Cardiac muscle cell (in vitro differentiated cells and primary cell): Measurements from ENCODE around the gene ABLIM1. TPM values are rescaled to one million over a fixed set of nuclear protein-coding genes. Genes with fewer than 3 reads are reported as not detected.

Experiments
- DNase-seq, 2 donors: peaks; one replicate each; pipeline versions ENCODE4 v3.0.0 to v3.0.0-alpha.2; 2010 to 2017; ENCODE audit warnings: low read depth in 1 of 2, low spot score in 1 of 2
- H3K27ac ChIP-seq: fragments of 200-600 bp; sonication (generic); 2 replicates; pipeline ENCODE4 v1.5.1; 2016
- H3K27me3 ChIP-seq: fragments of 200-600 bp; sonication (generic); 2 replicates; pipeline ENCODE4 v1.6.0; 2016; ENCODE audit warnings: control low read depth
- H3K36me3 ChIP-seq: fragments of 200-600 bp; sonication (generic); 2 replicates; pipeline ENCODE4 v1.5.1; 2016; ENCODE audit warnings: control low read depth
- H3K4me1 ChIP-seq: fragments of 200-600 bp; sonication (generic); 2 replicates; pipeline ENCODE4 v1.8.1; 2017; ENCODE audit warnings: low read depth, mild to moderate bottlenecking, mixed run types
- H3K4me3 ChIP-seq: fragments of 200-600 bp; sonication (generic); 2 replicates; pipeline ENCODE4 v1.5.1; 2016; ENCODE audit warnings: mild to moderate bottlenecking
- H3K9me3 ChIP-seq: fragments of 200-600 bp; sonication (generic); 2 replicates; pipeline ENCODE4 v1.5.1; 2017; ENCODE audit warnings: low read depth, mild to moderate bottlenecking, control low read depth
- polyA plus RNA-seq: library from polyadenylated mRNA; unstranded; fragments of >200 nt; fragmentation: Nextera tagmentation; extraction: Ambion mirVana; gene quantifications from 2 replicates; pipeline ENCODE4 v1.2.1, GENCODE V29; 2016
- total RNA-seq: library from RNA; depleted of rRNA; stranded (reverse); fragments of >200 nt; gene quantifications from 2 replicates; pipeline ENCODE4 v1.2.3, GENCODE V29; 2016
- TF ChIP-seq, protein P1 (sequence below): IDR thresholded peaks from 2 replicates; pipeline ENCODE4 v1.5.1; 2012; ENCODE audit warnings: low read depth, mild to moderate bottlenecking, low read length

ABLIM1 gene
- total and polyA plus RNA-seq, 2 experiments from 2014 or later, result 105 to 148 TPM

DNA sequence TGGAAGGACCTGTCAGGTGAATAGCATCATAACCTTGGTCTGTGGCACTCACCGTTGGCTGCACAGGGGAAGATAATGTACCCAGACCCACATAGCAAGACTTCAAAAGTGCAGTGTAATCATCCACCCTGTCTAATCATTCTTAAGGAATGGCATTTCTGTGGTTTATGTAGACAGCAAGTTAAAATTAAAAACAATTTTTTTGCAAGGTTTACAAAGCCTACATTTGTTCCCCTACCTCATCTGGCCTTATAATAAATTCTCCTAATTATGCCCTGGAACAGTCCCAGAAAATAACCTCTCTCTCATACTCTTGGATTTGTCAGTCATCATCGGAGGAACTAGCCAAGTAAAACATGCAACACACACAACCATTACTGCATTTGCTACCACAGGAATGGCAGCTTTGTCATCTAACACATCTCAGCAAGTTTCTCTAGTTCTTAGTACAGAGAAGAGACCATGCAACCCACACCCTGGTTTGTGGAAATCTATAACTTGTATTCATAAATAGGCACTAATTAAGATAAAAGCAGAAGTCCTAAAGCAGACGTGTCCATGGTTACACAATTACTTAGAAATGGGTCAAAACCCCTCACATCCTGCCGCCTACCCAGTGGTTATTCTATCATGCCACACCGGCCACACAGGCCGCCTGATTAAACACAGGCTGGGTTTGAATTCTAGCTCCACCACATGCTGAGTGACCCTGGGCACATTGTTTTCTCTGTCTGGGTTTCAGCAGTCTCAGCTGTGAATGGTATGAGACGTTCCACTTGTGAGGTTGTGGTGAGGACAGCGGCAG lies 19.1 kb downstream of the ABLIM1 start:
- Histone ChIP-seq H3K4me1 (peaks cover 37% of the 10 kb centered on the region), H3K27ac (peak overlapping the region; percentile 4), H3K4me3 (no peak overlapping the region)

DNA sequence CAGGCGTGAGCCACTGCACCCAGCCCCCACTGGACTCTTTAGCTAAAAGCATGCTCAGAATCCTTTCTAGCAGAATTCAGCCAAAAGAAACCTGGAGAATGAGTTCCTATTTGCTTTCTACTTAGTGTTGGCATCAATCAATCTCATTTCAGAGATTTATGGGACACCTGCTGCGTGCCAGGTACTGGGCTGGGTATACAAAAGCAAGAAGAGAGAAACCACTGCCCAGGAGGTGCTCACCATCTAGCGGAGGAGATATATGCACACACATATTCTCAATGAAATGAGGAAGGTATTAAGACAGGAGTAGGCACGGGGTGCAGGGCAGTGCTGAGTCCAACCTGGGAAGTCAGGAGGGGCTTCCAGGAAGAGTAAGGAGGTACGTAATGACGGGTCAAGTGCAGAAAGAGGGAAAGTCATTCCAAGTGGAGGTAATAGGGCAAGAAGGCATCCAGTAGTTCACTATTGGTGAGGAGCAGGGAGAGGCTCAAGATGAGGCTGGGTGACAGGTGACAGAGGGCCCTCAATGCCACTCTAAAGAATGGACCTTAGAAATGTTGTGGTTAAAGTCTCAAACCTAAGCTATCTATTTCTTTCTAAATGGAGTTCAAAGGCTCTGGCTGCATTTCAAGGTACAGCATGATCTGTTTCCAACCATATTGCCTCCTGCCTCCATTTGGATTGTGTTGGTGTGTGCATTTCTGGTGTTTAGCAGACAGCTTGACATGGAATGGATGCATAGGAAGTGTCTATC lies 22.1 kb downstream of the ABLIM1 start:
- no peaks in the 10 kb centered on the region for H3K9me3 ChIP-seq
- peaks cover 60% of the 10 kb centered on the region for H3K4me1 ChIP-seq
- H3K27ac ChIP-seq, result peak overlapping the region; percentile 97
- no peak overlapping the region for H3K4me3 ChIP-seq
- TF ChIP-seq, protein P1, sequence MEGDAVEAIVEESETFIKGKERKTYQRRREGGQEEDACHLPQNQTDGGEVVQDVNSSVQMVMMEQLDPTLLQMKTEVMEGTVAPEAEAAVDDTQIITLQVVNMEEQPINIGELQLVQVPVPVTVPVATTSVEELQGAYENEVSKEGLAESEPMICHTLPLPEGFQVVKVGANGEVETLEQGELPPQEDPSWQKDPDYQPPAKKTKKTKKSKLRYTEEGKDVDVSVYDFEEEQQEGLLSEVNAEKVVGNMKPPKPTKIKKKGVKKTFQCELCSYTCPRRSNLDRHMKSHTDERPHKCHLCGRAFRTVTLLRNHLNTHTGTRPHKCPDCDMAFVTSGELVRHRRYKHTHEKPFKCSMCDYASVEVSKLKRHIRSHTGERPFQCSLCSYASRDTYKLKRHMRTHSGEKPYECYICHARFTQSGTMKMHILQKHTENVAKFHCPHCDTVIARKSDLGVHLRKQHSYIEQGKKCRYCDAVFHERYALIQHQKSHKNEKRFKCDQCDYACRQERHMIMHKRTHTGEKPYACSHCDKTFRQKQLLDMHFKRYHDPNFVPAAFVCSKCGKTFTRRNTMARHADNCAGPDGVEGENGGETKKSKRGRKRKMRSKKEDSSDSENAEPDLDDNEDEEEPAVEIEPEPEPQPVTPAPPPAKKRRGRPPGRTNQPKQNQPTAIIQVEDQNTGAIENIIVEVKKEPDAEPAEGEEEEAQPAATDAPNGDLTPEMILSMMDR, result no peak
- no peaks in the 10 kb centered on the region for H3K27me3 ChIP-seq
- no peaks in the 10 kb centered on the region for H3K36me3 ChIP-seq
- no peak for DNase-seq

More for the DNA sequence above, 19.1 kb downstream of the ABLIM1 start:
- H3K9me3 ChIP-seq, result no peaks in the 10 kb centered on the region
- H3K27me3 ChIP-seq, result no peaks in the 10 kb centered on the region
- TF ChIP-seq, protein P1, result no peak
- peak in 1 of 2 donors; percentile 78 for DNase-seq
- no peaks in the 10 kb centered on the region for H3K36me3 ChIP-seq

DNA sequence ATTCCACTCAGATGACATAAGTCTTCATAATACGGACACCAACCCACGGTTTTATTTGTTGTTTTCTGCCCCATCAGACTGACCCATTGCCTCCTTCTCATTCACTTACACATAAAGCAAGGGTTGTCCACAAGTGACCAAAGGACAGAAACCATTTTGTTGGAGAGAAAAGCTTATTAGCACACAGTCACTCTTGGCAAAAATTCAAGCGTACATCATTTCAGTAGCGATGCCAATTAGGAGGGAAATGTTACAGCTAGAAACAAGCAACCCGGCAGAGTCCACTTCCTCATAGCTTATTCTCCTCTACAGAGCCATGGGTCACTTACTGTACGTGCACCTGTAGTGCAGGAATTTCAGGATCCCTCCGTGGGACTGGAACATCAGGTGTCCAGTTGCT lies 23.0 kb downstream of the ABLIM1 start:
- H3K27ac ChIP-seq, result peak overlapping the region; percentile 97
- H3K4me1 ChIP-seq, result peaks cover 69% of the 10 kb centered on the region
- no peak overlapping the region for H3K4me3 ChIP-seq
- H3K9me3 ChIP-seq, result no peaks in the 10 kb centered on the region
- TF ChIP-seq, protein P1, result no peak
- H3K36me3 ChIP-seq, result no peaks in the 10 kb centered on the region
- peak; percentile 24 to 41 for DNase-seq
- H3K27me3 ChIP-seq, result no peaks in the 10 kb centered on the region

- Histone ChIP-seq H3K27ac (peak overlapping the region; percentile 97), H3K27me3 (no peaks in the 10 kb centered on the region), H3K4me1 (peaks cover 71% of the 10 kb centered on the region), H3K36me3 (no peaks in the 10 kb centered on the region), H3K4me3 (no peak overlapping the region), H3K9me3 (no peaks in the 10 kb centered on the region)
- peak; percentile 86 to 94 for DNase-seq
- TF ChIP-seq, protein P1, result no peak
Observed at GRCh38 chr10:114634609-114634979, 23.5 kb downstream of the ABLIM1 start.

GRCh38 chr10:114632869-114633715 lies 25.0 kb downstream of the ABLIM1 start:
- TF ChIP-seq, protein P1, result no peak
- Histone ChIP-seq H3K4me1 (peaks cover 80% of the 10 kb centered on the region), H3K27me3 (no peaks in the 10 kb centered on the region), H3K9me3 (no peaks in the 10 kb centered on the region), H3K4me3 (no peak overlapping the region), H3K27ac (peak overlapping the region; percentile 92), H3K36me3 (no peaks in the 10 kb centered on the region)
- DNase-seq, result peak; percentile 64 to 80
